SH-SY5Y (cell line): ENCODE measurements around the gene NR2F6.

Experiments used
- GATA2 ChIP-seq: IDR thresholded peaks from 2 replicates; pipeline ENCODE4 v1.6.1; 2011; ENCODE audit warnings: mild to moderate bottlenecking, low read depth, low read length
- GATA3 ChIP-seq: IDR thresholded peaks from 2 replicates; pipeline ENCODE4 v1.6.1; 2011; ENCODE audit warnings: low read depth, mild to moderate bottlenecking, low read length, moderate library complexity

- TF ChIP-seq GATA3 (no peak), GATA2 (no peak)
These were observed 33.9 kb downstream of the NR2F6 start for GRCh38 chr19:17211547-17212446.
